ENCODE data around the gene CEBPA. TPM values are rescaled to one million over a fixed set of nuclear protein-coding genes. Genes with fewer than 3 reads are reported as not detected.

CEBPA gene
- total and polyA plus RNA-seq, 3 donors from 2014 or later = 3.5 to 5.0 (median 4.7) TPM

- no peak for DNase-seq
- 89% methylated on average over 4 of the region's 4 CpGs; no CpG with 5 or more reads in 1 of the 2 donors for WGBS, 2 donors
- Histone ChIP-seq H3K27ac (no peak overlapping the region), H3K4me1 (no peaks in the 10 kb centered on the region), H3K4me3 (no peak overlapping the region), H3K36me3 (ENCODE audit: low read depth, missing control alignments) (no peaks in the 10 kb centered on the region), H3K9me3 (no peaks in the 10 kb centered on the region), H3K27me3 (no peaks in the 10 kb centered on the region)
- intact Hi-C loops (cut with DNase I; ENCODE audit: low total_unique reads) = no loop called here
- TF ChIP-seq CTCF (IDR thresholded peaks at IDR 0.05) (no peak), POLR2A (IDR thresholded peaks at IDR 0.05) (no peak)
Measured at GRCh38 chr19:33311326-33311682, 9.0 kb upstream of the CEBPA start.

GRCh38 chr19:33310606-33311325 is 8.4 kb upstream of the CEBPA start:
- H3K27me3 ChIP-seq = no peaks in the 10 kb centered on the region
- H3K36me3 ChIP-seq (ENCODE audit: low read depth, missing control alignments) = no peaks in the 10 kb centered on the region
- no peak overlapping the region for H3K4me3 ChIP-seq
- TF ChIP-seq POLR2A (IDR thresholded peaks at IDR 0.05) = no peak
- H3K27ac ChIP-seq = no peak overlapping the region
- no peaks in the 10 kb centered on the region for H3K4me1 ChIP-seq
- DNase-seq = no peak
- intact Hi-C loops (cut with DNase I; ENCODE audit: low total_unique reads) = no loop called here
- no peaks in the 10 kb centered on the region for H3K9me3 ChIP-seq
- 78 to 81% methylated on average over 15 to 18 of the region's 18 CpGs for WGBS, 2 donors

DNA sequence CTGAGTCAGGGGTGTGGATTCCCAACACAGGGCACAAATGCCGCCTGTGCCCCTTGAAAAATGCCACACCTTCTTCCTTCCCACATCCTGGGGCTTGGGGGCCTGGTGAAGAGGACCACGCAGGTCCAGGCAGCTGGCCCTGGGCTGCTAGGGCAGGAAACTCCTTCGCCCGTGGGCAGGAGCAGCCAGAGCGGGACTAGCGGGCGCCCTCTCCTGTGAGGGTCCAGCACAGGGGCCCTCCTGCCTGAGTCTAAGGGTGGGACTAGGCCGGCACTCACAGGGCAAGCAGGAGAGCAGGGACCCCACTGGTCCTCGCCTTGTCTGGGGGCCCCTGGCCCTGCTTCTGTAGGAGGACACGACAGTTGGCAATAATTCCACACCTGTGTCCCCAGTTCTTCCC is 7.5 kb upstream of the CEBPA start:
- TF ChIP-seq CTCF (IDR thresholded peaks at IDR 0.05) (no peak), POLR2A (IDR thresholded peaks at IDR 0.05) (no peak)
- H3K4me3 ChIP-seq = no peak overlapping the region
- 89 to 94% methylated on average over 3 to 10 of the region's 10 CpGs for WGBS, 2 donors
- H3K27ac ChIP-seq = no peak overlapping the region
- no peaks in the 10 kb centered on the region for H3K36me3 ChIP-seq (ENCODE audit: low read depth, missing control alignments)
- no peaks in the 10 kb centered on the region for H3K9me3 ChIP-seq
- H3K4me1 ChIP-seq = no peaks in the 10 kb centered on the region
- intact Hi-C loops (cut with DNase I; ENCODE audit: low total_unique reads) = no loop called here
- no peaks in the 10 kb centered on the region for H3K27me3 ChIP-seq
- DNase-seq = no peak

DNA sequence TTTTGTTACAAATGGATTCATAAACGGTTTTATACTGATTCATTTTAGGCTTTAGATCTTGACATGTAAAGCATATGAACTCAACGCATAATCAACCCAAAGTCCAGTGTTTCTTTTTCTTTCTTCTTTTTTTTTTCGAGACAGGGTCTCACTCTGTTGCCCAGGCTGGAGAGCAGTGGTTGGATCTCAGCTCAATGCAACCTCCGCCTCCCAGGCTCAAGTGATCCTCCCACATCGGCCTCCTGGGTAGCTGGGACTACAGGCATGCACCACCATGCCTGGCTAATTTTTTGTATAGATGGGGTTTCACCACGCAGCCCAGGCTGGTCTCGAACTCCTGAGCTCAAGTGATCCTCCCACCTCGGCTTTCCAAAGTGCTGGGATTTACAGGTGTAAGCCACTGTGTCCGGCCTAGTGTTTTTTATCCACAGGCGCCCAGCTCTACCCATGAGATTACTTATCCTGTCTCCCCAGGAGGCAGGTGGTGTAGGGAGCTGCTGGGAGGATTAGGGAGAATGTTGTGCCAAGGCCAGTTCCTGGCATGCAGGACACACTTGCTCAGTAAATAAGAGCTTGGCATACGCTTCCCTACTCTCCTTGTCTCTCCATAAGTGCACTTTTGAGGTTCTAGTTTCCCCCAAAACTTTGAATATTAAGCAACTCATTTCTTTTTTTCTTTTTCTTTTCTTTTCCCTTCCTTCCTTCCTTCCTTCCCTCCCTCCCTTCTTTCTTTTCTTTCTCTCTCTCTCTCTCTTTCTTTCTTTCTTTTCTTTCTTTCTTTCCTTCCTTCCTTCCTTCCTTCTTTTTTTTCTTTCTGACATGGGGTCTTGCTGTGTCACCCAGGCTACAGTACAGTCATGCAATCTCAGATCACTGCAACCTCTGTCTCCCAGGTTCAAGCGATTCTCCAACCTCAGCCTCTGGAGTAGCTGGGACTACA is 4.8 kb upstream of the CEBPA start:
- no peaks in the 10 kb centered on the region for H3K36me3 ChIP-seq (ENCODE audit: low read depth, missing control alignments)
- no peaks in the 10 kb centered on the region for H3K27me3 ChIP-seq
- no peak for DNase-seq
- no peak for TF ChIP-seq CTCF (IDR thresholded peaks at IDR 0.05)
- TF ChIP-seq POLR2A (IDR thresholded peaks at IDR 0.05) = no peak
- H3K4me1 ChIP-seq = no peaks in the 10 kb centered on the region
- WGBS, 2 donors = 83 to 85% methylated on average over 12 of the region's 12 CpGs
- no peak overlapping the region for H3K27ac ChIP-seq
- H3K9me3 ChIP-seq = no peaks in the 10 kb centered on the region
- H3K4me3 ChIP-seq = no peak overlapping the region
- intact Hi-C loops (cut with DNase I; ENCODE audit: low total_unique reads) = no loop called here

GRCh38 chr19:33306191-33306590 is 3.9 kb upstream of the CEBPA start:
- Histone ChIP-seq H3K36me3 (ENCODE audit: low read depth, missing control alignments) (no peaks in the 10 kb centered on the region), H3K4me1 (peaks cover 1% of the 10 kb centered on the region), H3K27ac (no peak overlapping the region), H3K27me3 (no peaks in the 10 kb centered on the region), H3K4me3 (no peak overlapping the region), H3K9me3 (no peaks in the 10 kb centered on the region)
- intact Hi-C loops (cut with DNase I; ENCODE audit: low total_unique reads) = no loop called here
- no peak for DNase-seq
- no peak for TF ChIP-seq POLR2A (IDR thresholded peaks at IDR 0.05)
- TF ChIP-seq CTCF (IDR thresholded peaks at IDR 0.05) = no peak
- 91% methylated on average over 5 of the region's 5 CpGs for WGBS, 2 donors
